Vagina (tissue), 2 donors: ENCODE results near the gene FOXN1. TPM values are rescaled to one million over a fixed set of nuclear protein-coding genes. Genes with fewer than 3 reads are reported as not detected.
"Not testable (repeated sequence)": the region's sequence is repeated elsewhere in the genome, so short reads cannot be mapped to it uniquely, and the experiment has no call there.

Source experiments
- DNase-seq, 2 donors: peaks; one replicate each; pipeline ENCODE4 v3.0.0-alpha.2; 2017; ENCODE audit errors: extremely low spot score in 2 of 2
- H3K27ac ChIP-seq: fragments of 200-600 bp; sonication (generic); one replicate; pipeline ENCODE4 v1.5.1; 2019
- H3K27me3 ChIP-seq: fragments of 200-600 bp; sonication (generic); one replicate; pipeline ENCODE4 v1.5.1; 2019
- H3K36me3 ChIP-seq, 2 donors: fragments of 200-600 bp; sonication (generic); one replicate each; pipeline ENCODE4 v1.5.1; 2017 to 2019
- H3K4me1 ChIP-seq: fragments of 200-600 bp; sonication (generic); one replicate; pipeline ENCODE4 v1.5.1; 2019
- H3K4me3 ChIP-seq, 2 donors: fragments of 200-600 bp; sonication (generic); 1 replicate in 1 of 2; 2 replicates in 1 of 2; pipeline ENCODE4 v1.5.1; 2016 to 2019
- H3K9me3 ChIP-seq: fragments of 200-600 bp; sonication (generic); one replicate; pipeline ENCODE4 v1.5.1; 2019
- POLR2A ChIP-seq, 2 donors: fragments of 450-650 bp; IDR thresholded peaks; one replicate each; pipeline ENCODE4 v1.6.1; 2017; ENCODE audit warnings: antibody characterized with exemption in 2 of 2, mild to moderate bottlenecking in 2 of 2, moderate library complexity in 2 of 2
- POLR2AphosphoS5 ChIP-seq, 2 donors: sonication (generic); formaldehyde crosslinking; IDR thresholded peaks; one replicate each; pipeline ENCODE4 v1.9.0; 2017; ENCODE audit warnings: antibody characterized with exemption in 2 of 2, mild to moderate bottlenecking in 2 of 2, low read depth in 1 of 2; ENCODE audit not compliant: insufficient read depth in 1 of 2
- intact Hi-C: fragments of 100-400 bp; cut with DNase I; formaldehyde crosslinking; loops from one replicate; pipeline ENCODE4 v1.15.1; 2023
- total RNA-seq: library from RNA; depleted of rRNA; stranded (reverse); fragments of >200 nt; gene quantifications from one replicate; pipeline ENCODE4 v1.2.3, GENCODE V29; 2016
- TF ChIP-seq, protein P1 (sequence below), 3 experiments: fragments of 450-650 bp in 2 of 3; fragments of 200-600 bp in 1 of 3; sonication (generic) in 1 of 3; IDR thresholded peaks; one replicate each; pipeline ENCODE4 v1.5.1; 2017 to 2019; ENCODE audit warnings: antibody characterized with exemption in 3 of 3, mild to moderate bottlenecking in 2 of 3, moderate library complexity in 2 of 3

The FOXN1 gene, protein sequence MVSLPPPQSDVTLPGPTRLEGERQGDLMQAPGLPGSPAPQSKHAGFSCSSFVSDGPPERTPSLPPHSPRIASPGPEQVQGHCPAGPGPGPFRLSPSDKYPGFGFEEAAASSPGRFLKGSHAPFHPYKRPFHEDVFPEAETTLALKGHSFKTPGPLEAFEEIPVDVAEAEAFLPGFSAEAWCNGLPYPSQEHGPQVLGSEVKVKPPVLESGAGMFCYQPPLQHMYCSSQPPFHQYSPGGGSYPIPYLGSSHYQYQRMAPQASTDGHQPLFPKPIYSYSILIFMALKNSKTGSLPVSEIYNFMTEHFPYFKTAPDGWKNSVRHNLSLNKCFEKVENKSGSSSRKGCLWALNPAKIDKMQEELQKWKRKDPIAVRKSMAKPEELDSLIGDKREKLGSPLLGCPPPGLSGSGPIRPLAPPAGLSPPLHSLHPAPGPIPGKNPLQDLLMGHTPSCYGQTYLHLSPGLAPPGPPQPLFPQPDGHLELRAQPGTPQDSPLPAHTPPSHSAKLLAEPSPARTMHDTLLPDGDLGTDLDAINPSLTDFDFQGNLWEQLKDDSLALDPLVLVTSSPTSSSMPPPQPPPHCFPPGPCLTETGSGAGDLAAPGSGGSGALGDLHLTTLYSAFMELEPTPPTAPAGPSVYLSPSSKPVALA
- total RNA-seq = 3.4 TPM

GRCh38 chr17:28505986-28506665 is at the start of gene FOXN1:
Gene FOXN1 (plus strand): TSS chr17:28506348. CDS start chr17:28523970, 17,622 bp downstream.
- peaks cover 17% of the 10 kb centered on the region for H3K4me1 ChIP-seq
- DNase-seq = no peak
- TF ChIP-seq, protein P1, sequence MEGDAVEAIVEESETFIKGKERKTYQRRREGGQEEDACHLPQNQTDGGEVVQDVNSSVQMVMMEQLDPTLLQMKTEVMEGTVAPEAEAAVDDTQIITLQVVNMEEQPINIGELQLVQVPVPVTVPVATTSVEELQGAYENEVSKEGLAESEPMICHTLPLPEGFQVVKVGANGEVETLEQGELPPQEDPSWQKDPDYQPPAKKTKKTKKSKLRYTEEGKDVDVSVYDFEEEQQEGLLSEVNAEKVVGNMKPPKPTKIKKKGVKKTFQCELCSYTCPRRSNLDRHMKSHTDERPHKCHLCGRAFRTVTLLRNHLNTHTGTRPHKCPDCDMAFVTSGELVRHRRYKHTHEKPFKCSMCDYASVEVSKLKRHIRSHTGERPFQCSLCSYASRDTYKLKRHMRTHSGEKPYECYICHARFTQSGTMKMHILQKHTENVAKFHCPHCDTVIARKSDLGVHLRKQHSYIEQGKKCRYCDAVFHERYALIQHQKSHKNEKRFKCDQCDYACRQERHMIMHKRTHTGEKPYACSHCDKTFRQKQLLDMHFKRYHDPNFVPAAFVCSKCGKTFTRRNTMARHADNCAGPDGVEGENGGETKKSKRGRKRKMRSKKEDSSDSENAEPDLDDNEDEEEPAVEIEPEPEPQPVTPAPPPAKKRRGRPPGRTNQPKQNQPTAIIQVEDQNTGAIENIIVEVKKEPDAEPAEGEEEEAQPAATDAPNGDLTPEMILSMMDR (IDR thresholded peaks at IDR 0.05) = no peak
- TF ChIP-seq POLR2A (IDR thresholded peaks at IDR 0.05) = no peak
- no peak for TF ChIP-seq POLR2AphosphoS5 (IDR thresholded peaks at IDR 0.05; ENCODE audit: insufficient read depth in 1 of 2, low read depth in 1 of 2)
- no peaks in the 10 kb centered on the region for H3K27me3 ChIP-seq
- peak within 1 kb of the TSS in 1 of 2 donors; percentile 29 for H3K4me3 ChIP-seq
- H3K27ac ChIP-seq = peak within 1 kb of the TSS; percentile 33
- H3K9me3 ChIP-seq = no peaks in the 10 kb centered on the region
- H3K36me3 ChIP-seq = no peaks in the 10 kb centered on the region
- intact Hi-C loops = no loop called here

DNA sequence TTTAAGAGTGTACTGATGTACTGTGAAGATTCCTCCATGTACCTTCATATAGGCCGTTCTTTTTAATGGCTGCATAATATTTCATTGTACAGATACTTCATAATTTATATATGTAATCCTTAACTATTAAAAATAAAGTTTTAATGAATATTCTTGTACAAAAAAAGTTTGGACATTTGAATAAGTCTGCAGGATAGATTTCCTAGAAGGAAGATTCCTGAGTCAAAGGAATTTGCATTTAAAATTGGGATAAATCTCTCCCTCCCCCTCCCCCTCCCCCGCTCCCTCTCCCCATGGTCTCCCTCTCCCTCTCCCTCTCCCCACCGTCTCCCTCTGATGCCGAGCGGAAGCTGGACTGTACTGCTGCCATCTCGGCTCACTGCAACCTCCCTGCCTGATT is 48.3 kb upstream of the FOXN1 start:
- no peak overlapping the region for H3K4me3 ChIP-seq
- H3K36me3 ChIP-seq = no peaks in the 10 kb centered on the region
- intact Hi-C loops = no loop called here
- DNase-seq = no peak
- H3K4me1 ChIP-seq = no peaks in the 10 kb centered on the region
- H3K27ac ChIP-seq = no peak overlapping the region
- H3K27me3 ChIP-seq = no peaks in the 10 kb centered on the region
- H3K9me3 ChIP-seq = no peaks in the 10 kb centered on the region
- TF ChIP-seq, protein P1 (IDR thresholded peaks at IDR 0.05) = no peak
- TF ChIP-seq POLR2AphosphoS5 (IDR thresholded peaks at IDR 0.05; ENCODE audit: insufficient read depth in 1 of 2, low read depth in 1 of 2) = no peak
- TF ChIP-seq POLR2A (IDR thresholded peaks at IDR 0.05) = no peak

GRCh38 chr17:28458881-28459280 is 47.3 kb upstream of the FOXN1 start:
- H3K27ac ChIP-seq, intact Hi-C loops, H3K9me3 ChIP-seq, H3K4me3 ChIP-seq, H3K4me1 ChIP-seq, H3K27me3 ChIP-seq, DNase-seq, H3K36me3 ChIP-seq: not testable (repeated sequence)

DNA sequence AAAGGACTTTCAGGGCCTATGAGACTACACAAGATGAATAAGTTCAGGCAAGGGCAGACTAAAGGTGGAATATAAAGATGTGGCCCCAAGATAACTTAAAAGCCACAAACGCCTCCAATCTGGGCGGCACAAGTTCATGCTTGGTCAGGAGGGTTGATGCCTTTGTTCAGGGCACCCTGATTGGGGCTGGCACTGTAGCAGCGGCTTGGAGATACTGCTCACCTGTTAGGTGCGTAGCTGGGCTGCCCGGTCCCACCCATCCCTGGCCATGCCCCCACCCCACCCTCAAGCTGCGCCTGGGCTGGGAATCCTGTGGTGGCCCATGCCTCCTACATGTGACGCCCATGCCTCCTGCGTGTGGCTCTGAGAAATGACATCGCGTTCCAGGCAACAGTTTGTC is 45.2 kb upstream of the FOXN1 start:
- intact Hi-C loops = no loop called here
- no peak for DNase-seq
- TF ChIP-seq POLR2A (IDR thresholded peaks at IDR 0.05) (no peak), POLR2AphosphoS5 (IDR thresholded peaks at IDR 0.05; ENCODE audit: insufficient read depth in 1 of 2, low read depth in 1 of 2) (no peak)
- TF ChIP-seq, protein P1 (IDR thresholded peaks at IDR 0.05) = no peak
- Histone ChIP-seq H3K4me3 (no peak overlapping the region), H3K27me3 (no peaks in the 10 kb centered on the region), H3K27ac (no peak overlapping the region), H3K4me1 (no peaks in the 10 kb centered on the region), H3K9me3 (no peaks in the 10 kb centered on the region), H3K36me3 (no peaks in the 10 kb centered on the region)

DNA sequence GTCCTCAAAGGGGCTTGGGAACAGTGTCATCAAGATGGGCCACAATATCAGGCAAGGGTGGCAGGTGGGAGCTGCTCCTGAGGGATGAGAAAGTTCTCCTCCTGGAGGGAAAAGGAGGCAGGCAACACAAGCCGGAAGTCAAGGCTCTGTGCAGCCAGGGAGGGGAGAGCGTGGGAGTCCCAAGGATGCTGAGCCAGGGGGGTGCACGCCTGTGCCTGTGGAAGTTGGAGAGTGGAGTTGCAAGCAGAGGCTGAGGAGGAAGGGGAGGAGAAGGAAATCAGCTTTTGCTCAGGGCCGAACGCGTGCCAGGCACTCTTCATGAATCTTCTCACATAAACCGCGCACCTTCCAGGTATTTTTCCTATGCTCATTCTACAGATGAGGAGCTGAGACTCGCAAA is 40.1 kb upstream of the FOXN1 start:
- intact Hi-C loops = no loop called here
- H3K27me3 ChIP-seq = no peaks in the 10 kb centered on the region
- H3K27ac ChIP-seq = no peak overlapping the region
- H3K9me3 ChIP-seq = no peaks in the 10 kb centered on the region
- H3K36me3 ChIP-seq = no peaks in the 10 kb centered on the region
- H3K4me1 ChIP-seq = no peaks in the 10 kb centered on the region
- DNase-seq = no peak
- no peak for TF ChIP-seq POLR2A (IDR thresholded peaks at IDR 0.05)
- TF ChIP-seq, protein P1 (IDR thresholded peaks at IDR 0.05) = no peak
- TF ChIP-seq POLR2AphosphoS5 (IDR thresholded peaks at IDR 0.05; ENCODE audit: insufficient read depth in 1 of 2, low read depth in 1 of 2) = no peak
- H3K4me3 ChIP-seq = no peak overlapping the region
